ENCODE measurements around the gene NPC1L1.
"Not testable (repeated sequence)": the region's sequence is repeated elsewhere in the genome, so short reads cannot be mapped to it uniquely, and the experiment has no call there.

NPC1L1 gene

DNA sequence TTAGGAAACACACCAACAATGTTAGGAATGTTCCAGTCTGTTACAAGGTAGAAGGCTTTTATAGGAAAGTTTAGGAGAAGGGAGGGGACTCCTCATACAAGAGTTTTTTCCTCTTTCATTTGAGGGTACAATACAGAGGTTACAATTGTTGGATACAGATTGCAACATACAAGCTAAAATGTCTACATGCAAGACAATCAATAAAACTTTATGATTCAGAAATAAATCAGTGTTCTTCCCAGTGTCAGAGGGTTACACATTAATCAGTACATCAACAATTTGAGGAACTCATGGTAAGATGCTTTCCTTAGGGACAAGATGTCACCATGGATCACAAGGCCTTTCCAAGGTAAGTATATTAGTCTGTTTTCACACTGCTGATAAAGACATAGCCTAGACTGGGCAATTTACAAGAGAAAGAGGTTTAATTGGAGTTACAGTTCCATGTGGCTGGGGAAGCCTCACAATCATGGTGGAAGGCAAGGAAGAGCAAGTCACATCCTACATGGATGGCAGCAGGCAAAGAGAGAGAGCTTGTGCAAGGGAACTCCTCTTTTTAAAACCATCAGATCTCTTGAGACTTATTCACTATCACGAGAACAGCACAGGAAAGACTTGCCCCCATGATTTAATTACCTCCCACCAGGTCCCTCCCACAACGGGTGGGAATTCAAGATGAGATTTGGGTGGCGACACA lies 34.4 kb downstream of the NPC1L1 start:
- DNase-seq (ENCODE audit: low spot score): not testable (repeated sequence)

DNA sequence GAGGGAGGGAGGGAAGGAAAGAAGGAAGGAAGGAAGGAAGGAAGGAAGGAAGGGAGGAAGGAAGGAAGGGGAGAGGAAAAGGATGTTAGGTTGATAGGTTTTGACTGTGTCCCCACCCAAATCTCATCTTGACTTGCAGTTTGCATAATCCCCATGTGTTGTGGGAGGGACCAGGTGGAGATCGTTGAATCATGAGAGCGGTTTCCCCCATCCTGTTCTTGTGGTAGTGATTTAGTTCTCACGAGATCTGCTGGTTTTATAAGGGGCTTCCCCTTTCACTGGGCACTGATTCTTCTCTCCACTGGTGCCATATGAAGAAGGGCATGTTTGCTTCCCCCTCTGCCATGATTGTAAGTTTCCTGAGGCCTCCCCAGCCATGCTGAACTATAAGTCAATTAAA lies 35.5 kb downstream of the NPC1L1 start:
- DNase-seq (ENCODE audit: low spot score): no peak

DNA sequence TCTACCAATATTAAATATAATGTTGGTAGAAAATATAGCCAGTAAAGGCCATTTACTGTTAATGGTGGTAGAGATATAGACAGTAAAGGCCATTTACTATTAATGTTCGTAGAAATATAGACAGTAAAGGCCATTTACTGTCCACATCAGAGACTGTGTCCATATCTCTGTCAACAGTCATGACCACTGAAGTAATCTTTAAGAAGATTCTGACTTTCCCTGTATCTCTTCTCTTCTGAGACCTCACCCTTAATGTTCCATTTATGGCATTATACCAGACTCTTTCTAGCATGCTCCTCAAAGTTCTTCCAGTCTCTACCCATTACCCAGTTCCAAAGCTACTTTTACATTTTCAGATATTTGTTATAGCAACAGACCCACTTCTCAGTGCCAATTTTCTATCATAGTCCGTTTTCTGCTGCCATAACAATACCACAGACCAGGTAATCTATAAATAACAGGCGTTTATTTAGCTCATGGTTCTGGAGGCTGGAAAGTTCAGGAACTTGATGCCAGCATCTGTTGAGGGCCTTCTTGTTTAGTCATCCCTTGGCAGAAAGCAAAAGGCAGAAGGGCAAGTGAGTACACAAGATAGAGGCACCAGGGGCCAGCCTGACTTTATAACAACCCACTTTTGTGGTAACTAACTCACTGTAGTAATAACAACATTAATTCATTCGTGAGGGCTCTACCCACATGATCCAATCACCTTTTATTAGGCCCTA lies 42.7 kb downstream of the NPC1L1 start:
- no peak for DNase-seq (ENCODE audit: low spot score)

DNA sequence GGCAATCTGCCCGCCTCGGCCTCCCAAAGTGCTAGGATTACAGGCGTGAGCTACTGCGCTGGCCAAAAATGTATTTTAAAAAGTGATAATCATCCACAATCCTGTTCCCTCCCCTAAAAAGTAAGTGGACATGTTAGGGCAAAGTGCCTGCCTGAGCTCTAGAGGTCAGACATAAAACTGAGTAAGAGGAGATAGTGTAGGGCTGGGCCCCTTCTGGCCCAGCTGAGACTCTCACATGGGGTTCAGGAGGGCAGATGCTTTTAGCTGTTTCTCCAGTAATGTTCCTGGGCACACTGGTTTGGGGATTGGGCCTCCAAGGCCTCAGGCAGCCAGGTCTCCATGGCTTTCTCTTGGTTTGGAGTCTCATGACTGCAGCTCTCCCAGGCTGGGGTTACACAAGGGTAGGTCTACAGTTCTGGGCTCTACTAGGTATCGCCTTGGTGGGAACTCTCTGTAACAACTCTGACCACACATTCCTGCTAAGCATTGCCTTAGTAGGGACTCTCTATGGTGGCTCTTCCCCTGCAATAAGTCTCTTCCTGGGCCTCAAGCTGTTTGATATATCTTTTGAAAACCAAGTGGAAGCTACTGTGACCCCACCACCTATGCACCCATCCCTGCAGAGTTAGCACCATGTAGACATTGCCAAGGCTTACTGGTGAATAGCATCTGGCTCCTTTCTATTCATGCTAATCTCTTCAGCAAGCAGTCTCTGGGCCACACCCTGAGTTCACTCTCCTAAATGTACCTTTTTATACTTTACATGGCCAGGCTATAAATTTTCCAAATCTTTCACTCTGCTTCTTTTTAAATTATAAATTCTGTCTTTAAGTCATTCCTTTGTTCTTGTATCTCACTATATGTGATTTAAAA lies 43.7 kb downstream of the NPC1L1 start:
- DNase-seq (ENCODE audit: low spot score): no peak

DNA sequence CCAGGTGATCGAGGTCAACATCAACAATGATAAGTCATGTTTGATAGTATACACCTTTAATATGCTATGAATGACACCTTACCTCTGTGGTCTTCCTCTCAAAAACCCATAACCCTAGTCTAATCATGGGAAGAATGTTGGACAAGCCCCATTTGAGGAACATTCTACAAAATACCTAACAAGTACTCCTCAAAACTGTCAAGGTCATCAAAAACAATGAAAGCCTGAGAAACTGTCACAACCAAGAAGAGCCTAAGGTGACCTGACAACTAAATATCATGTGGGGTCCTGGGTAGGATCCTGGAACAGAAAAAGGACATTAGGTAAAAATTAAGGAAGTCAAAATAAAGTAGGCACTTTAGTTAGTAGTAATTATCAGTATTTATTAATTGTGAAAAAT lies 44.7 kb downstream of the NPC1L1 start:
- DNase-seq (ENCODE audit: low spot score): no peak

DNA sequence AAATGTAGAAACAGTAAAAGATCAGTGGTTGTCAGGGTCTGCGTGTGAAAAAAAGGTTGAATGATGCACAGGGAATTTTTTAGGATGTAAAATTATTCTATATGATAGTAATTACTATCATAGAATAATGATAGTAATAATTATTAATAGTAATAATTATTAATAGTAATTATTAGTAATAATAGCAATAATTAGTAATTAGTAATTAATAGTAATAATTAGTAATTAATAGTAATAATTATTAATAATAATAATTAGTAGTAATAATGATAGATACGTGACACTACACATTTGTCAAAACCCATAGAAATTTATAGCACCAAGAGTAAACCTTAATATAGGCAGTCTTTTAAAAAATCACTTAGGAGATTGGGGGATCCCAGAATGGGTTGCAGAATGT lies 46.2 kb downstream of the NPC1L1 start:
- no peak for DNase-seq (ENCODE audit: low spot score)

DNA sequence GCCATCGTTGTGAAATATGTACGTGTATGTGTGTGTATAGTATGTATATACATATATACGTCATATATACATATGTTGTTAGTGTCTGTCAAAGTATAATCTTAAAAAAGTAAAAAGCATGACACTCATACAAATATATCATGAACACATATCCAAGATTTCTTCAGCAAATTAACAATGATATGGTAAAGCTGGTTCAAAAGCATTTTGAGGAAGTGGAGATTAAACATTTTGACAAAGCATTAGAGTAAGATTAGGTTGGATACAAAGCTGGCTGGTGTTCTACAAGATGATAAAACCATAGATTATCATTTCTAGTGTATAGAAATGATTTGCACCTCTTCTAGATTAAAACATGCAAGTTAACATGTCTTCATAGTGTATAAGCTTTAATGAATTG lies 49.9 kb downstream of the NPC1L1 start:
- DNase-seq (ENCODE audit: low spot score): no peak

DNA sequence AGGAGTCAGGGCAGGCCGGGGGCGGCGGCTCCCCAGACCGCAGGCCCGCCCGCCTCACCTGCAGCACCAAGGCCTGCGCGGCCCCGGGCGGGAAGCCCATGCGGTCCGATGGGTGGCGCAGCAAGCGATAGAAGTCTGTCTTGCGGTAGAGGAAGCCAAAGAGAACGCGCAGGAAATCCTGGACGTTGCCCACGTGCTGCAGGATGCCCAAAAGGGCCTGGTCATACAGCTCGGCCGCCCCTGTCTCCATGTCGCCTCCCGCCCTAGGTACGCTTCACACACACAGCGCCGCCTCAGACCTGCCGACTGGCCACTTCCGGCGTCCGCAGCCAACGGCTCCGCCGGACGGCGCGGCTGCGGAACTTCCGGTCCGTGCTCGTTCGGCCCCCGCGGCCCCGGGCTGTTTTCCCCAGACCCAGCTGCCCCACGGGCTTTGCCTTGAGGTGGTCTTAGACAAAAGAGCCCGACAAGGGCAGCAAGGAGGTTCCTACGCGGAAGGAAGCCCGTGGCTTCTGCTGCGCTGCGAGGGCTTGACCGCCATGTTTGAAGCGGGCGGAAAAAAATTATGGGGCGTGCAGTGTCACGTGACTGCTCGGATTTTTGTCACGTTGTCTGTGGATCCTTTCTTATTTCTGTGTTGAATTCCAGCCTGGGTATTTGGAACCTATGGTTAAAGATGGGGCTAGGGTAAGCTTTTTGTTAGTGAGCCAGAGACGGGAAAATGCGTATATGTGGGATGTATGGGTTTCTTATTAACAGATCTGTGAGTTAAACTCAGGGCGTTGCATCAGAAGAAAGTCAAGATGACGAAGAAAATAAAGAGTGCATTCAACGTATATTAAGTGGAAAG lies 50.6 kb downstream of the NPC1L1 start, which contains the start of gene NUDCD3:
Gene NUDCD3, minus strand, starts transcription at position 308 of the 850 bp plus-strand sequence. Its CDS starts 58 bp downstream, at position 250.
- peak; percentile 84 for DNase-seq (ENCODE audit: low spot score)

DNA sequence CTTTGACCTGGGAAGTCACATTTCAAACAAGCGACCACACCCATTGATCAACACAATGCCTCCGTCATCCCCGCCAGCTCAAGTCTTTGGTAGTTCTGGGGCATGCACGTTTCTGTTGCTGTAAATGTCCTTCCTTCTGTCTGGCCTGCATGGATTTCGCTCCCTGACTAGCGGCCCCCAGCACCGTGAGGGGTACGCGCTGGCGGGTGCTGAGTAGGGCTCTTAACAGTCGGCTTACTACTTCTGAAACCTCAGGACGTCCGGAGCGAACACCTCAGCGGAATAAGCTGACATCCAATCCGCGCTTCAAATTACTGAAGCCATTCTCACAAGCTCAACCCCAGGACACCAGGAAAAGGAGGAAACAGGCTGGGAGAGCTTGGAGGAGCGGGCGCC lies 51.2 kb downstream of the NPC1L1 start:
- DNase-seq (ENCODE audit: low spot score): no peak

DNA sequence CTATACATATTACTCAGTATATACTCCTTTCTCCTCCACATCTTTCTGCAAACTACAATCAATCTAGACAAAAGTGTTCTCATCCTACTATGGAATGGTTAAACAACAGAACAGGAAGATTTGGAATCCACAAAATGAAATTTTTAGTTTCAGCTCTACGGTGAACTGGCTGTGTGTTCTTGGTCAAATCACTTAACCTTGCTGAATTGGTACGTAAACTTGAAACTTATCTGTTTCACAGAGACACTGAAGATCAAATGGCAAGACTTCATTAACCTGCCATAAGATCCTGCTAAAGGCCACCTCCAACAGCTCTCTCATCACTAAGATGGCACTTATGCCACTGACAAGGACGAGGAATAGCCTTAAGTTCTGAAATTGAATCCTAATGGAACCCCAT lies 52.2 kb downstream of the NPC1L1 start:
- no peak for DNase-seq (ENCODE audit: low spot score)

DNA sequence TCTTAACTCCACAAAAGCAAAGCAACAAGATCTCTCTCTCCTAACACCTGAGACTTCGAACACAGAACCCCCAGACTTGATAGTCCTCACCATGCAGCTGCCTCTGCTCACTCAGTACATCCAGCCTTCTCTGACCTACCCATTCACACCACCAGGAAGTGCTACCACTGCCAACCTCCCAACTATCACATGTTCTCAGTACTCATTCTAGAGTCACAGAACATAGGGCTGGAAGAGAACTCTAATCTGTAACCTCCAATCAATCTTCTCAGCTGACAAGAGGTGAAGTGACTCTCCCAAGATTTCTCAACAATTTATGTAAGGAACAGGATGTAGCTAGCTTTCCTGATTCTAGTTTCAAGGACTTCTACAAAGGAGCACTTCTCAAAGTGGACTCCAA lies 54.4 kb downstream of the NPC1L1 start:
- no peak for DNase-seq (ENCODE audit: low spot score)

DNA sequence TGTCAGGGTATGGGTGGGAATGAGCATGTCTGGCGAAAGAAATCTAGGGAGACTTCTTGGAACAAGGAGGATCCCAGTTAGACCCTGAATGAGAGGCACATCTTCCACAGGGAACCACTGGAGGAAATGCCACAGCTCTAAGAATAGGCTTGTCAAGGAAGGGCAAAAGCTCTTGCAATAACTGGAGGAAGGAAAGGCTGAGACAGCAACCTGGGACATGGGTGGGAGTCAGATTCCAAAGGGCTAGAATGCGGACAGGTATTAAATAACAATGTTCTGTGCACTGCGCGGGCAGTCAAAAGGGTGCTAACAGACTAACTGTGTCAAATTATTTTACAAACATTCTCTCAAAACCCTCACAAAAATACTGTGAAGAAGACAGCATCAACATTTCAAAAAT lies 55.1 kb downstream of the NPC1L1 start:
- DNase-seq (ENCODE audit: low spot score): no peak

DNA sequence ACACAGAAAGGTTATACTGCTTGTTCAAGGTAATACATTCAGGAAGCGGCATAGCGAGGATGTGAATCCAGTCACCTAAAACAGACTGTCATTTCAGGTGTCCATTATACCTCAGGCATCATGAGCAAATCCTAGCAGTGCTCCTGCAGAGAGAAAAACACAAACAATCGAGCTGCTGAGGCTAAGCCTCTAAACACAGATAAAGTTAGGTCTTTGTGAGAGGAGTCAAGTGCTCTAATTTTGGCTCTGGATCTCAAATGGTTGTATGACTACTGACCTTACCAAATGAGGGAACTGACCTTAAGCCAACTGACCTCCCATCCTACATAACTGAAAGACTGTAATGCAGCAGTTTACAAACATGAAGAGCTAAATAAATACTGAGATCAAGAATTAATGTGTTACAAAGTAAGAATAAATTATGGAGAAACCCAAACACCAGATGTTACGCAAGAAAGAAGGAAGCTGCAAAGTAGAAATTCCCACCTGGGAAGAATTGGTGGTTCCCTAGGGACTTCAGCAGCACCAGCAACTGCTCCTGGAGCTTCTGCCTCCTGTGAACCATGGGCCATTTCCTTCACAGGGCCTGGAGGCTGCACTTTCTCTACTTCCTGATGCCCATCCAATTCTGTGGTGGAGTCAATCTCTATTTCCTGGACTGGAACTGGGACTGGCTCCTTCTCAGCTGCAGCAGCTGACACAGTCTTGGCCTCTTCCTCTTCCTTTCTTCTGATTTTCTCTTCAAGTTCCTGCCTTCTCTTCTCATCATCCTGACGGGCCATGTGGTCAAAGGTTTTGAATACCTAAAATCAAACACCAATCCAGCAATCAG lies 56.4 kb downstream of the NPC1L1 start:
- DNase-seq (ENCODE audit: low spot score): no peak

DNA sequence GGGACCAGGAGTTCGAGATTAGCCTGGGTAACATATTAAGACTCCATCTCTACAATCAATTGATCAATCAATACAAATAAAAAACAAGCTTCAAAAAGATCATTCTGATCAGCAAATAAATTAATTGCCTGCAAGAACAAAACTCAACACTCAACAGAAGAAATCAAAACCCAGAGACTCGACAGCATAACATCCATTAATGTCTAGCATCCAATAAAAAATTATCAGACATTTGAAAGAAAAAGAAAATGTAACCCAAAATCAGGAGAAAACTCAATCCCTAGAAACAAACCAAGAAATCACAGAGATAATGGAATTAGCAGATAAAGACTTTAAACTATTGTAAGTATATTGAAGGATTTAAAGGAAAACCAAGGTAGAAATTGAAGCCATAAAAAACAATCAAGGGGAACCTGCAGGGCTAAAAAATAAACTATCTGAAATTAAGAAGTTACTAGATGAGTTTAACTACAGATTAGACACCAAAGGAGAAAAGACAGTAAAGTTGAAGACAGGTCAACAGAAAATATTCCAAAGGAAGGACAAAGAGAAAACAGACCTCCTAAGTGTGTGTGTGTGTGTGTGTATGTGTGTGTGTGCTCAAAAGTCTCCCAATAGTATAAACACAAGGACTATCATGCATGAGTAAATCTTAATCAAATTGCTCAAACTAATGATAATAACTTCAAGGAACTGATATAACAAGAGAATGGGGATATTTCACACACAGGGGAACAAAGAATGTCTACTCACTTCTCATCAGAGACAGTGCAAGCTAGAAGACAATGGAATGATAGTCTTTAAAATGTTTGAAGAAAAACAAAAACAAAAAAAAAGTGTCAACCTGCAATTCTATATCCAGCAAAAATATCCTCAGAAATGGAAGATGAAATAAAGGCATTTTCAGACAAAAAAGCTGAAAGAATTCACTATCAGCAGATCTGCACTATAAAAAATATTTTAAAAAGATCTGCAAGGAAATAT lies 58.3 kb downstream of the NPC1L1 start:
- DNase-seq (ENCODE audit: low spot score): no peak

DNA sequence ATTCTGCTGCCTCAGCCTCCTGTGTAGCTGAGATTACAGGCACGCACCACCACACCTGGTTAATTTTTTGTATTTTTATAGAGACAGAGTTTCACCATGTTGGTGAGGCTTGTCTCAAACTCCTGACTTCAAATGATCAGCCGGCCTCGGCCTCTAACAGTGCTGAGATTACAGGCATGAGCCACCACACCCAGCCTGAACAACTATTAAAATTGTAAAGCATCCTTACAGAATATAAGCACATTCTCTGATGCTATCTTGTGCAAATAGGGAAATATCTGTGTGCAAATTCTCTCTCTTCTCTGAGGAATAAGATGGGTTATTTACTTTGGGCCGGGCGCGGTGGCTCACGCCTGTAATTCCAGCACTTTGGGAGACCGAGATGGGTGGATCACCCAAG lies 63.2 kb downstream of the NPC1L1 start:
- no peak for DNase-seq (ENCODE audit: low spot score)

DNA sequence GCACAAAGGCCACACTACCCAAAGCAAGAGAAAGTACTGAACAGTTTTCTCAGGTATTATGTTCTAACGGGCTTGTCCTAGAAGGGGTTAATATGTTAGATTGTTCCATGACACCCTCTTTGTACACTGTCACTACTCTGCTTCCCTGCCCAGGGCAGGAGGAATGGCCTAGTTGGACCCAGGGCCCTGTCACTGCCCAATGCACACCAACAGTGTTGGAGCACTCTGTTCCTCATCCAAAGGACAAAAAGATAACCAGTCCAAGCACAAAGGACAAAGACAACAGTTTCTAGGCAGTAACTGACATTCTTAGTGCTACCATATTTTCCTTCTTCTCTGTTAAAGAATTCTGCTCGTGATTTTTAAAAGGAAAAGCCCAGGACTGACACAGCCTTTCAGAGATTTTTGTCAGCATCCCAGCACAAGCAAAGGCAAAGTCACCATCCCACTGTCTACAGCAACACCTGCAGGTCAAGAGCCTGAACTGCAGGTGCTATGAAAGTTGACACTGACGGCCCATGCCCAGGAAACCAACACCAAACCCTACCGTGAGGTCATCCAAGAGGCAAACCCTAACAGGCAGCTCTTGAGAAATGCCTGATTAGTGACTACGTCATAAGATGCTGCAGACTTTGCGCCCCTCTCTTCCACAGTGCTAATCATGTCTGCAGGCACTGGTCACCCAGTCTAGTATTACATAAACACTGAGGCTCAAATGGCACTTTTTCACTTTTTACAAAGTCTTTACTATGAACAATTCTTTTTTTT lies 63.9 kb downstream of the NPC1L1 start:
- DNase-seq (ENCODE audit: low spot score): peak; percentile 73

DNA sequence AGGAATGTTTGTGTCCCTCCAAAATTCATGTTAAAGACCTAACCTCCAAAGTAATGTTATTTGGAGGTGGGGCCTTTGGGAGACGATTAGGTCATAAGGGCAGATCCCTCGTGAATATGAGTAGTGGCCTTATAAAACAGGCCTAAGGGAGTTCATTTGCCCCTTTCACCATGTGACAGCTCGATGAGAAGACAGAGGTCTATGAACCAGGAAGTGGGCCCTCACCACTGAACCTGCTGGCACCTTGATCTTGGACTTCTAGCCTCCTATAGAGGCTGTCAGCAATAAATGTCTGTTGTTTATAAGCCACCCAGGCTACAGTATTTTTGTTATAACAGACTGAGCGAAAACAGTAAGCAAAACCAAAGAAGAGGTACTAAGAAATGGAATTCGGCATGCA lies 64.8 kb downstream of the NPC1L1 start:
- no peak for DNase-seq (ENCODE audit: low spot score)

DNA sequence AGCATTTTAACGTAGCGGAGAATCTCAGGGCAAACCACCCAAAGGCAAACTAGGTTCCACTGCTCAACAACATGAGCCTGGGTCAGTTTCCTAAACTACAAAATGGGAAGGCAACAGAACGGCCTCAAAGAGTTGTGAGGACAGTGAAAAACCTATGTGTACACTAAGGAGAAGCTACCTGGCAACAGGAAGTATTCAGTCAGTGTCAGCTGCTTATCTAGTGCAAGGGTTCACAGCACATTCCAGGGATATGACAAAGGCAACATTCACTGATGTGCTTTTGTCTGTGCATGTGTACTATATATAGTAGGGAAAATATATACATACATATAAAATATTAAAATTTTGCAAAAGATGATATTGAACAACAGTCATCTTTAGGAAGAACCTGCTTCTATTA lies 67.8 kb downstream of the NPC1L1 start:
- no peak for DNase-seq (ENCODE audit: low spot score)

DNA sequence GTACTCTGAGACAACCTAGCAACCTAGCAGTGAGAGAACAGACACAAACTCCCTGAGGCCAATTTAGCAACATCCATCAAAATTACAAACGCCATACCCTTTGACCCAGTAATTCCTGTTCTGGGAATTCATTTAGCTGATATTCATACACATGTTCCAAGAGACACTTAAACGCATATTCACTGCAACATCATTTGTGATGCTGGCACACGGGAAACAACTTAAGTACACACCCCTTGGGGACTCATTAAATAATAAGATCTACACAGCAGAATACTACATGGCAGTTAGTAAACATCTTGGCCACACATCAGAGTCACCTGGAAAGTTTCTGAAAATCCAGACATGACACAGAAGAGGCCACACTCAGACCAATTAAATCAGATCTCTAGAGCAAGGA lies 68.3 kb downstream of the NPC1L1 start:
- DNase-seq (ENCODE audit: low spot score): no peak

Measured in putamen (tissue), 1 donor.